ENCODE data around the gene TRIOBP. TPM values are rescaled to one million over a fixed set of nuclear protein-coding genes. Genes with fewer than 3 reads are reported as not detected.

TRIOBP gene
- total and polyA plus RNA-seq, 2 of the 4 experiments (the other 2 are of a cell fraction): 46.4 to 69.8 TPM

DNA sequence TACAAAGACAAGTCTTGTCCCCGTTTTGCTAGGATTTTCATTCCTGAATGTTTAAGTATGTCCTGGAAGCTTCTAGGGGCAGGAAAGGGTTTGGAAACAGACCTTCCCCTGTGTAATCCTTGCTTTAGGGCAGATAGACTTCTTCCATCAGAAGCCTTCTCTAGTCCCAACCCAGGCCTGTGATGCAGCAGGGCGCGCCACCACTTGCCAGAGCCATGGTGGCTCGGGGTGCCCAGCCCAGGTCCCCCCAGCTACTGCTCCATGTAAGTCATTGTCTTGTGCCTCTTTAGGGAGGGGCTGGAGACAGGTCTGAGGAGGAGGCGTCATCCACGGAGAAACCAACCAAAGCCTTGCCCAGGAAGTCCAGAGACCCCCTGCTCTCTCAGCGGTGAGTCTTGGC lies 6.4 kb upstream of the TRIOBP start:
- H2BK120ac ChIP-seq (ENCODE audit: low read depth, low read length): no peak overlapping the region
- no peak overlapping the region for H3K23ac ChIP-seq (ENCODE audit: low read depth, low read length)
- H4K5ac ChIP-seq (ENCODE audit: low read depth, low read length): no peak overlapping the region
- CTCF ChIA-PET: no interaction called here
- TF ChIP-seq MXI1 (IDR thresholded peaks at IDR 0.05; ENCODE audit: borderline replicate concordance, low read depth, low read length) (no peak), CEBPB (IDR thresholded peaks at IDR 0.05; ENCODE audit: low read depth, low read length) (no peak), RAD21 (IDR thresholded peaks at IDR 0.05; ENCODE audit: low read length) (no peak), FOS (IDR thresholded peaks at IDR 0.05; ENCODE audit: low read depth, low read length) (no peak), RFX5 (IDR thresholded peaks at IDR 0.05; ENCODE audit: low read depth, low read length) (no peak), POLR2A (IDR thresholded peaks at IDR 0.05; ENCODE audit: low read depth, low read length) (no peak), MAZ (IDR thresholded peaks at IDR 0.05; ENCODE audit: borderline replicate concordance, low read depth, low read length) (no peak), MAFK (IDR thresholded peaks at IDR 0.05; ENCODE audit: low read depth, low read length) (no peak), CHD1 (IDR thresholded peaks at IDR 0.05; ENCODE audit: low read depth, low read length) (no peak), SMC3 (IDR thresholded peaks at IDR 0.05; ENCODE audit: low read depth, low read length) (no peak), NFE2L2 (IDR thresholded peaks at IDR 0.05; ENCODE audit: low read depth, low read length) (no peak)
- TF ChIP-seq, protein P1, sequence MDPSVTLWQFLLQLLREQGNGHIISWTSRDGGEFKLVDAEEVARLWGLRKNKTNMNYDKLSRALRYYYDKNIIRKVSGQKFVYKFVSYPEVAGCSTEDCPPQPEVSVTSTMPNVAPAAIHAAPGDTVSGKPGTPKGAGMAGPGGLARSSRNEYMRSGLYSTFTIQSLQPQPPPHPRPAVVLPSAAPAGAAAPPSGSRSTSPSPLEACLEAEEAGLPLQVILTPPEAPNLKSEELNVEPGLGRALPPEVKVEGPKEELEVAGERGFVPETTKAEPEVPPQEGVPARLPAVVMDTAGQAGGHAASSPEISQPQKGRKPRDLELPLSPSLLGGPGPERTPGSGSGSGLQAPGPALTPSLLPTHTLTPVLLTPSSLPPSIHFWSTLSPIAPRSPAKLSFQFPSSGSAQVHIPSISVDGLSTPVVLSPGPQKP (IDR thresholded peaks at IDR 0.05; ENCODE audit: borderline replicate concordance, low read depth, low read length): no peak
- TF ChIP-seq, protein P2, sequence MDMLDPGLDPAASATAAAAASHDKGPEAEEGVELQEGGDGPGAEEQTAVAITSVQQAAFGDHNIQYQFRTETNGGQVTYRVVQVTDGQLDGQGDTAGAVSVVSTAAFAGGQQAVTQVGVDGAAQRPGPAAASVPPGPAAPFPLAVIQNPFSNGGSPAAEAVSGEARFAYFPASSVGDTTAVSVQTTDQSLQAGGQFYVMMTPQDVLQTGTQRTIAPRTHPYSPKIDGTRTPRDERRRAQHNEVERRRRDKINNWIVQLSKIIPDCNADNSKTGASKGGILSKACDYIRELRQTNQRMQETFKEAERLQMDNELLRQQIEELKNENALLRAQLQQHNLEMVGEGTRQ (IDR thresholded peaks at IDR 0.05; ENCODE audit: low read depth, low read length): no peak
- TF ChIP-seq, protein P3, sequence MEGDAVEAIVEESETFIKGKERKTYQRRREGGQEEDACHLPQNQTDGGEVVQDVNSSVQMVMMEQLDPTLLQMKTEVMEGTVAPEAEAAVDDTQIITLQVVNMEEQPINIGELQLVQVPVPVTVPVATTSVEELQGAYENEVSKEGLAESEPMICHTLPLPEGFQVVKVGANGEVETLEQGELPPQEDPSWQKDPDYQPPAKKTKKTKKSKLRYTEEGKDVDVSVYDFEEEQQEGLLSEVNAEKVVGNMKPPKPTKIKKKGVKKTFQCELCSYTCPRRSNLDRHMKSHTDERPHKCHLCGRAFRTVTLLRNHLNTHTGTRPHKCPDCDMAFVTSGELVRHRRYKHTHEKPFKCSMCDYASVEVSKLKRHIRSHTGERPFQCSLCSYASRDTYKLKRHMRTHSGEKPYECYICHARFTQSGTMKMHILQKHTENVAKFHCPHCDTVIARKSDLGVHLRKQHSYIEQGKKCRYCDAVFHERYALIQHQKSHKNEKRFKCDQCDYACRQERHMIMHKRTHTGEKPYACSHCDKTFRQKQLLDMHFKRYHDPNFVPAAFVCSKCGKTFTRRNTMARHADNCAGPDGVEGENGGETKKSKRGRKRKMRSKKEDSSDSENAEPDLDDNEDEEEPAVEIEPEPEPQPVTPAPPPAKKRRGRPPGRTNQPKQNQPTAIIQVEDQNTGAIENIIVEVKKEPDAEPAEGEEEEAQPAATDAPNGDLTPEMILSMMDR (conservative IDR thresholded peaks at IDR 0.05; ENCODE audit: low read depth, low read length): no peak
- no peak overlapping the region for H3K9ac ChIP-seq (ENCODE audit: low read depth, low read length)
- H2AFZ ChIP-seq (replicated peaks; ENCODE audit: low read length, poor library complexity): no peak overlapping the region
- DNase-seq (no peak), ATAC-seq (ENCODE audit: low read depth) (no peak)
- H2BK15ac ChIP-seq (ENCODE audit: low read depth, low read length): no peak overlapping the region
- H2BK5ac ChIP-seq (ENCODE audit: low read depth, low read length, poor library complexity, severe bottlenecking): no peak overlapping the region
- H3K4me1 ChIP-seq (ENCODE audit: control insufficient read depth, insufficient read depth, low read length): peaks cover 2% of the 10 kb centered on the region; the same call in 1 of the 2 replicates
- H2AK5ac ChIP-seq (ENCODE audit: low read depth, low read length): no peak overlapping the region
- no peaks in the 10 kb centered on the region for H4K20me1 ChIP-seq (ENCODE audit: insufficient read depth, low read length)
- no peaks in the 10 kb centered on the region for H3K27me3 ChIP-seq (ENCODE audit: control insufficient read depth, insufficient read depth, low read length)
- no peak overlapping the region for H3K4ac ChIP-seq (ENCODE audit: low read depth, low read length)
- H3K36me3 ChIP-seq (ENCODE audit: control insufficient read depth, insufficient read depth, low read length): peaks cover 33% of the 10 kb centered on the region
- no TSS peak for BruUV-seq (replicated peaks)
- H3K56ac ChIP-seq (ENCODE audit: extremely low read depth, insufficient read depth, low read length): no peak overlapping the region
- H3K4me3 ChIP-seq (ENCODE audit: insufficient read depth, low read depth, low read length): no peak overlapping the region
- H3K14ac ChIP-seq (replicated peaks; ENCODE audit: low read depth, low read length): no peak overlapping the region
- dilution Hi-C loops (cut with HindIII; ENCODE audit: low sequenced_read_pairs, unreplicated experiment): no loop called here
- intact Hi-C loops (cut with micrococcal nuclease): no loop called here
- H4K91ac ChIP-seq (ENCODE audit: insufficient read depth, low read depth, low read length): no peak overlapping the region
- no peak overlapping the region for H2AK9ac ChIP-seq (replicated peaks; ENCODE audit: low read depth, low read length, poor library complexity)
- no peak overlapping the region for H3K18ac ChIP-seq (ENCODE audit: low read depth, low read length)
- in situ Hi-C loops (cut with MboI; ENCODE audit: low sequenced_read_pairs): no loop called here
- peaks cover 20 to 36% of the 10 kb centered on the region in 2 experiments for H3K79me1 ChIP-seq (ENCODE audit: low read depth in 1 of 2, low read length in 2 of 2)
- H3K9me1 ChIP-seq (ENCODE audit: insufficient read depth, low read length): 0 out of 2 replicates have a peak, but pooled peaks cover 3% of the 10 kb centered on the region
- H2BK20ac ChIP-seq (ENCODE audit: low read depth, low read length): no peak overlapping the region
- POLR2A ChIA-PET (ENCODE audit: unreplicated experiment): no interaction called here
- no CpG with 5 or more reads among the region's 7 CpGs for whole genome bisulfite sequencing, 2 experiments (ENCODE audit: extremely low coverage in 2 of 2, insufficient read length in 1 of 2)
- H3K9me3 ChIP-seq (ENCODE audit: control insufficient read depth, insufficient read depth, low read length): no peaks in the 10 kb centered on the region
- H3K27ac ChIP-seq (ENCODE audit: insufficient read depth, low read length): no peak overlapping the region
- H4K8ac ChIP-seq (ENCODE audit: low read depth in 2 of 2, low read length in 2 of 2): no peak overlapping the region
- H3K4me2 ChIP-seq (ENCODE audit: low read depth, low read length): no peak overlapping the region

Data from IMR-90 (cell line).